WTC11 (cell line): ENCODE results near the gene CYP1A2. TPM values are rescaled to one million over a fixed set of nuclear protein-coding genes. Genes with fewer than 3 reads are reported as not detected.
A peak's percentile ranks its signal among the peaks of the same experiment; 100 is the strongest.

Source experiments
- ATAC-seq: fragments of 200-7000 bp; cut with Tn5 transposase; 2 replicates; pipeline ENCODE4 v1.10.0; 2021; ENCODE audit warnings: mild to moderate bottlenecking, moderate library complexity
- CTCF ChIA-PET: fragments of 300-600 bp; sonication (Branson Sonifier 250); formaldehyde crosslinking; loops from one replicate; lab custom pipeline; 2021; ENCODE audit warnings: antibody characterized with exemption; lab: Charles Lee
- POLR2A ChIA-PET: fragments of 350-600 bp; sonication (Branson Sonifier 250); formaldehyde crosslinking; loops from one replicate; lab custom pipeline; 2021; ENCODE audit warnings: antibody characterized with exemption; lab: Charles Lee
- DNase-seq: peaks from one replicate; pipeline ENCODE4 v3.0.0; 2021; ENCODE audit warnings: low spot score
- H3K27ac Mint-ChIP-seq: 2 replicates; pipeline ENCODE4 v1.8.0; 2021; ENCODE audit warnings: mixed read lengths
- H3K27me3 Mint-ChIP-seq: 2 replicates; pipeline ENCODE4 v1.8.0; 2021; ENCODE audit warnings: low read depth, mild to moderate bottlenecking, moderate library complexity, mixed read lengths
- H3K36me3 Mint-ChIP-seq: 2 replicates; pipeline ENCODE4 v1.8.0; 2021; ENCODE audit warnings: mixed read lengths
- H3K4me1 Mint-ChIP-seq: 2 replicates; pipeline ENCODE4 v1.8.0; 2022; ENCODE audit warnings: mixed read lengths
- H3K4me3 Mint-ChIP-seq: 2 replicates; pipeline ENCODE4 v1.8.0; 2021; ENCODE audit warnings: mild to moderate bottlenecking, moderate library complexity, mixed read lengths
- H3K9me3 Mint-ChIP-seq: 2 replicates; pipeline ENCODE4 v1.8.0; 2021; ENCODE audit warnings: mixed read lengths
- ARID4B ChIP-seq: sonication (generic); formaldehyde crosslinking; IDR thresholded peaks from 2 replicates; pipeline ENCODE4 v1.8.0; 2023; ENCODE audit warnings: missing genetic modification reagents, mild to moderate bottlenecking, borderline replicate concordance
- E2F1 ChIP-seq: sonication (generic); formaldehyde crosslinking; IDR thresholded peaks from 2 replicates; pipeline ENCODE4 v1.8.0; 2022; ENCODE audit warnings: mild to moderate bottlenecking, missing genetic modification reagents
- EMX1 ChIP-seq: fragments of 250-450 bp; sonication (Bioruptor Pico); IDR thresholded peaks from 2 replicates; pipeline ENCODE4 v1.8.0; 2021; ENCODE audit warnings: mild to moderate bottlenecking
- GABPB1 ChIP-seq: sonication (generic); formaldehyde crosslinking; IDR thresholded peaks from 2 replicates; pipeline ENCODE4 v1.8.1; 2023; ENCODE audit warnings: mild to moderate bottlenecking, missing genetic modification reagents
- JAZF1 ChIP-seq: fragments of 250-450 bp; sonication (Bioruptor Pico); IDR thresholded peaks from 2 replicates; pipeline ENCODE4 v1.9.0; 2021; ENCODE audit warnings: moderate library complexity, mild to moderate bottlenecking, inconsistent platforms
- MAX ChIP-seq: sonication (generic); formaldehyde crosslinking; IDR thresholded peaks from 2 replicates; pipeline ENCODE4 v1.8.0; 2022; ENCODE audit warnings: mild to moderate bottlenecking, missing genetic modification reagents
- NFATC4 ChIP-seq: fragments of 250-450 bp; sonication (Bioruptor Pico); IDR thresholded peaks from 2 replicates; pipeline ENCODE4 v1.9.0; 2021; ENCODE audit warnings: mild to moderate bottlenecking
- NFYB ChIP-seq: sonication (generic); formaldehyde crosslinking; conservative IDR thresholded peaks from 2 replicates; pipeline ENCODE4 v1.8.0; 2022; ENCODE audit warnings: low read depth, missing genetic modification reagents
- NR3C1 ChIP-seq: sonication (generic); formaldehyde crosslinking; conservative IDR thresholded peaks from 2 replicates; pipeline ENCODE4 v1.8.1; 2023; ENCODE audit warnings: low read depth, mild to moderate bottlenecking, missing genetic modification reagents
- OVOL2 ChIP-seq: fragments of 250-450 bp; sonication (Bioruptor Pico); IDR thresholded peaks from 2 replicates; pipeline ENCODE4 v1.9.0; 2021; ENCODE audit warnings: mild to moderate bottlenecking, borderline replicate concordance
- SP1 ChIP-seq: sonication (generic); formaldehyde crosslinking; conservative IDR thresholded peaks from 2 replicates; pipeline ENCODE4 v1.8.1; 2022; ENCODE audit warnings: missing genetic modification reagents
- USF1 ChIP-seq: sonication (generic); formaldehyde crosslinking; IDR thresholded peaks from 2 replicates; pipeline ENCODE4 v1.8.0; 2022; ENCODE audit warnings: mild to moderate bottlenecking, missing genetic modification reagents
- ZMAT4 ChIP-seq: fragments of 250-450 bp; sonication (Bioruptor Pico); IDR thresholded peaks from 2 replicates; pipeline ENCODE4 v1.9.0; 2021; ENCODE audit warnings: mild to moderate bottlenecking
- ZNF219 ChIP-seq: sonication (generic); formaldehyde crosslinking; IDR thresholded peaks from 2 replicates; pipeline ENCODE4 v1.8.0; 2023; ENCODE audit warnings: missing genetic modification reagents, mild to moderate bottlenecking, borderline replicate concordance
- ZNF317 ChIP-seq: sonication (generic); formaldehyde crosslinking; IDR thresholded peaks from 2 replicates; pipeline ENCODE4 v1.8.1; 2023; ENCODE audit warnings: low read depth, mild to moderate bottlenecking, moderate library complexity, missing genetic modification reagents, borderline replicate concordance
- total RNA-seq: library from RNA; stranded (reverse); gene quantifications from 3 replicates; pipeline ENCODE4 v1.2.3, GENCODE V29; 2021
- TF ChIP-seq, protein P1 (sequence below): sonication (generic); formaldehyde crosslinking; IDR thresholded peaks from 2 replicates; pipeline ENCODE4 v1.8.1; 2023; ENCODE audit warnings: mild to moderate bottlenecking, missing genetic modification reagents, moderate library complexity
- TF ChIP-seq, protein P2 (sequence below): sonication (generic); formaldehyde crosslinking; conservative IDR thresholded peaks from 2 replicates; pipeline ENCODE4 v1.8.1; 2022; ENCODE audit warnings: mild to moderate bottlenecking, missing genetic modification reagents
- TF ChIP-seq, protein P3 (sequence below): fragments of 250-450 bp; sonication (Bioruptor Pico); IDR thresholded peaks from 2 replicates; pipeline ENCODE4 v1.9.0; 2021; ENCODE audit warnings: moderate library complexity, mild to moderate bottlenecking, inconsistent platforms, borderline replicate concordance
- TF ChIP-seq, protein P4 (sequence below): sonication (generic); formaldehyde crosslinking; IDR thresholded peaks from 2 replicates; pipeline ENCODE4 v1.8.1; 2022; ENCODE audit warnings: low read depth, missing genetic modification reagents, borderline replicate concordance
- TF ChIP-seq, protein P5 (sequence below): sonication (generic); formaldehyde crosslinking; IDR thresholded peaks from 2 replicates; pipeline ENCODE4 v1.8.1; 2022; ENCODE audit warnings: missing genetic modification reagents, borderline replicate concordance

Gene CYP1A2
- total RNA-seq, 1 experiment from 2014 or later: not detected

DNA sequence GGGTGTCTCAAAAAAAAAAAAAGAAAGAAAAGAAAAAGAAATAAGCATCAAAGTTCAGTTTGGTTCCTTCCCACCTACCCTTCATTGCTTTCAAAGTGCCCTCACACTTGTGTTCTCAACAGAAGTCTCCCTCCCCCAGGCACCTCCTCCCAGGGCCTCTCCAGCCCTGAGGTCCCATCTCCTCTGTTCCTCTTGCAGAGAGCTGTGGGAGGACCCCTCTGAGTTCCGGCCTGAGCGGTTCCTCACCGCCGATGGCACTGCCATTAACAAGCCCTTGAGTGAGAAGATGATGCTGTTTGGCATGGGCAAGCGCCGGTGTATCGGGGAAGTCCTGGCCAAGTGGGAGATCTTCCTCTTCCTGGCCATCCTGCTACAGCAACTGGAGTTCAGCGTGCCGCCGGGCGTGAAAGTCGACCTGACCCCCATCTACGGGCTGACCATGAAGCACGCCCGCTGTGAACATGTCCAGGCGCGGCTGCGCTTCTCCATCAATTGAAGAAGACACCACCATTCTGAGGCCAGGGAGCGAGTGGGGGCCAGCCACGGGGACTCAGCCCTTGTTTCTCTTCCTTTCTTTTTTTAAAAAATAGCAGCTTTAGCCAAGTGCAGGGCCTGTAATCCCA, 6.1 kb downstream of the CYP1A2 start:
- DNase-seq: no peak
- Mint-ChIP-seq H3K4me1 (peaks cover 10% of the 10 kb centered on the region; the same call in 1 of the 2 replicates), H3K27ac (no peak overlapping the region), H3K27me3 (no peaks in the 10 kb centered on the region; the same call in 1 of the 2 replicates), H3K9me3 (no peaks in the 10 kb centered on the region), H3K36me3 (no peaks in the 10 kb centered on the region), H3K4me3 (no peak overlapping the region)
- CTCF ChIA-PET: interaction anchor here (0.6 to 1.7 kb wide), 3 partner anchors 28 to 119 kb away, joined by 3 to 5 read pairs (median 4); no protein-coding TSS in a partner anchor
- POLR2A ChIA-PET: no interaction called here
- no peak for TF ChIP-seq OVOL2
- TF ChIP-seq ZNF317 (CRISPR knock-in tag): no peak
- TF ChIP-seq ARID4B (CRISPR knock-in tag): no peak
- TF ChIP-seq E2F1 (CRISPR knock-in tag): no peak
- no peak for TF ChIP-seq ZNF219 (CRISPR knock-in tag)
- TF ChIP-seq USF1: no peak
- TF ChIP-seq ZMAT4 (CRISPR knock-in tag): no peak
- TF ChIP-seq NR3C1 (CRISPR knock-in tag): no peak
- TF ChIP-seq, protein P1, sequence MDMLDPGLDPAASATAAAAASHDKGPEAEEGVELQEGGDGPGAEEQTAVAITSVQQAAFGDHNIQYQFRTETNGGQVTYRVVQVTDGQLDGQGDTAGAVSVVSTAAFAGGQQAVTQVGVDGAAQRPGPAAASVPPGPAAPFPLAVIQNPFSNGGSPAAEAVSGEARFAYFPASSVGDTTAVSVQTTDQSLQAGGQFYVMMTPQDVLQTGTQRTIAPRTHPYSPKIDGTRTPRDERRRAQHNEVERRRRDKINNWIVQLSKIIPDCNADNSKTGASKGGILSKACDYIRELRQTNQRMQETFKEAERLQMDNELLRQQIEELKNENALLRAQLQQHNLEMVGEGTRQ: no peak
- TF ChIP-seq, protein P2, sequence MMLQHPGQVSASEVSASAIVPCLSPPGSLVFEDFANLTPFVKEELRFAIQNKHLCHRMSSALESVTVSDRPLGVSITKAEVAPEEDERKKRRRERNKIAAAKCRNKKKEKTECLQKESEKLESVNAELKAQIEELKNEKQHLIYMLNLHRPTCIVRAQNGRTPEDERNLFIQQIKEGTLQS (CRISPR knock-in tag): no peak
- no peak for TF ChIP-seq GABPB1 (CRISPR knock-in tag)
- TF ChIP-seq, protein P3, sequence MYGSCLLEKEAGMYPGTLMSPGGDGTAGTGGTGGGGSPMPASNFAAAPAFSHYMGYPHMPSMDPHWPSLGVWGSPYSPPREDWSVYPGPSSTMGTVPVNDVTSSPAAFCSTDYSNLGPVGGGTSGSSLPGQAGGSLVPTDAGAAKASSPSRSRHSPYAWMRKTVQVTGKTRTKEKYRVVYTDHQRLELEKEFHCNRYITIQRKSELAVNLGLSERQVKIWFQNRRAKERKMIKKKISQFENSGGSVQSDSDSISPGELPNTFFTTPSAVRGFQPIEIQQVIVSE: no peak
- no peak for ATAC-seq

DNA sequence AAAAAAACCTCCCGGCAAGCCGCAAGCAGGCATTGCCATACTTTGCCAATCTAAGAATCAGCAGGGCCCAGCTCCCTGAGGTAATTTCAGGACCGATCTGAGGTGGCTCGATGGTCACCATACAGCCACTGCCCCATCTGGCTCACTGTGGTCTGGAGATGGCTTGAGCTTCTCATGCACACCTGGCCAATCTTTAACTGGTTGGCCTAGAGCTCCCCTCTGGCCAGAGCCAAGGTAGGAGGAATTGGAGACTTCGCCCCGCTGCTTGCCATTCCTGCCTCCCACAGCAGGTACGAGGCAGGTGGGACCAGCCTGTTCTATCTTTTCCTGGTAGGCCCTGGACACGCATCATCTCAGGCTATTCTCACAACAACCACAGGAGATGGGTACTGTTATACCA, 10.1 kb downstream of the CYP1A2 start:
- H3K4me3 Mint-ChIP-seq: no peak overlapping the region
- ChIA-PET CTCF (interaction anchor here (1.0 to 8.3 kb wide), 6 partner anchors 12 to 137 kb away, joined by 3 to 131 read pairs (median 8); partner anchors contain the start of gene CYP1A1), POLR2A (interaction anchor here (0.5 kb wide), 1 partner anchor 34 kb away, joined by 3 read pairs; the partner anchor contains the start of gene CYP1A1)
- H3K4me1 Mint-ChIP-seq: peaks cover 20% of the 10 kb centered on the region
- no peaks in the 10 kb centered on the region for H3K36me3 Mint-ChIP-seq
- H3K27me3 Mint-ChIP-seq: no peaks in the 10 kb centered on the region
- no peak for DNase-seq
- no peaks in the 10 kb centered on the region for H3K9me3 Mint-ChIP-seq
- peak overlapping the region; percentile 45; the same call in 1 of the 2 replicates for H3K27ac Mint-ChIP-seq
- no peak for ATAC-seq
- TF ChIP-seq NFATC4 (CRISPR knock-in tag) (no peak), EMX1 (CRISPR knock-in tag) (no peak), NFYB (CRISPR knock-in tag) (no peak), JAZF1 (CRISPR knock-in tag) (no peak), SP1 (CRISPR knock-in tag) (no peak), MAX (no peak)
- TF ChIP-seq, protein P4, sequence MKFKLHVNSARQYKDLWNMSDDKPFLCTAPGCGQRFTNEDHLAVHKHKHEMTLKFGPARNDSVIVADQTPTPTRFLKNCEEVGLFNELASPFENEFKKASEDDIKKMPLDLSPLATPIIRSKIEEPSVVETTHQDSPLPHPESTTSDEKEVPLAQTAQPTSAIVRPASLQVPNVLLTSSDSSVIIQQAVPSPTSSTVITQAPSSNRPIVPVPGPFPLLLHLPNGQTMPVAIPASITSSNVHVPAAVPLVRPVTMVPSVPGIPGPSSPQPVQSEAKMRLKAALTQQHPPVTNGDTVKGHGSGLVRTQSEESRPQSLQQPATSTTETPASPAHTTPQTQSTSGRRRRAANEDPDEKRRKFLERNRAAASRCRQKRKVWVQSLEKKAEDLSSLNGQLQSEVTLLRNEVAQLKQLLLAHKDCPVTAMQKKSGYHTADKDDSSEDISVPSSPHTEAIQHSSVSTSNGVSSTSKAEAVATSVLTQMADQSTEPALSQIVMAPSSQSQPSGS: no peak
- TF ChIP-seq, protein P1: no peak
- TF ChIP-seq, protein P5, sequence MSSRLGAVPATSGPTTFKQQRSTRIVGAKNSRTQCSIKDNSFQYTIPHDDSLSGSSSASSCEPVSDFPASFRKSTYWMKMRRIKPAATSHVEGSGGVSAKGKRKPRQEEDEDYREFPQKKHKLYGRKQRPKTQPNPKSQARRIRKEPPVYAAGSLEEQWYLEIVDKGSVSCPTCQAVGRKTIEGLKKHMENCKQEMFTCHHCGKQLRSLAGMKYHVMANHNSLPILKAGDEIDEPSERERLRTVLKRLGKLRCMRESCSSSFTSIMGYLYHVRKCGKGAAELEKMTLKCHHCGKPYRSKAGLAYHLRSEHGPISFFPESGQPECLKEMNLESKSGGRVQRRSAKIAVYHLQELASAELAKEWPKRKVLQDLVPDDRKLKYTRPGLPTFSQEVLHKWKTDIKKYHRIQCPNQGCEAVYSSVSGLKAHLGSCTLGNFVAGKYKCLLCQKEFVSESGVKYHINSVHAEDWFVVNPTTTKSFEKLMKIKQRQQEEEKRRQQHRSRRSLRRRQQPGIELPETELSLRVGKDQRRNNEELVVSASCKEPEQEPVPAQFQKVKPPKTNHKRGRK: no peak
